GM19099 (cell line): ENCODE results near the gene ZFYVE1.

Experiments used
- POLR2A ChIP-seq: IDR thresholded peaks from 3 replicates; pipeline ENCODE4 v1.6.1; 2011; ENCODE audit warnings: low read depth; ENCODE audit not compliant: insufficient read length; ENCODE audit errors: extremely low read depth

The ZFYVE1 gene

GRCh38 chr14:73026845-73027542, at the start of gene ZFYVE1:
Gene ZFYVE1, minus strand, starts transcription at chr14:73027106. Its CDS starts 2,598 bp downstream, at chr14:73024508.
- TF ChIP-seq POLR2A = peak; percentile 59

- no peak for TF ChIP-seq POLR2A
Measured at GRCh38 chr14:73069585-73069984, 42.7 kb upstream of the ZFYVE1 start.

- no peak for TF ChIP-seq POLR2A
Measured at GRCh38 chr14:73058922-73059673, 32.2 kb upstream of the ZFYVE1 start.

- peak; percentile 99 for TF ChIP-seq POLR2A
Measured at GRCh38 chr14:73058224-73058921, 31.5 kb upstream of the ZFYVE1 start, which contains the start of gene RBM25. Gene RBM25, plus strand, starts transcription at chr14:73058534. Its CDS starts 13,108 bp downstream, at chr14:73071642.

- TF ChIP-seq POLR2A = no peak
Measured at GRCh38 chr14:73057944-73058223, 31.0 kb upstream of the ZFYVE1 start.

- TF ChIP-seq POLR2A = no peak
Measured at GRCh38 chr14:73055251-73055650, 28.3 kb upstream of the ZFYVE1 start.

- TF ChIP-seq POLR2A = no peak
Measured at GRCh38 chr14:73049428-73049827, 22.5 kb upstream of the ZFYVE1 start.

- no peak for TF ChIP-seq POLR2A
Measured at GRCh38 chr14:73047808-73048207, 20.9 kb upstream of the ZFYVE1 start.

GRCh38 chr14:73027984-73028383, 1.1 kb upstream of the ZFYVE1 start:
- no peak for TF ChIP-seq POLR2A

GRCh38 chr14:73027546-73027945, 640 bp upstream of the ZFYVE1 start:
- TF ChIP-seq POLR2A = no peak

- TF ChIP-seq POLR2A = no peak
Measured at GRCh38 chr14:73026243-73026844, 562 bp downstream of the ZFYVE1 start.

- TF ChIP-seq POLR2A = no peak
Measured at GRCh38 chr14:73025544-73025943, 1.4 kb downstream of the ZFYVE1 start.

- TF ChIP-seq POLR2A = no peak
Measured at GRCh38 chr14:73022051-73022450, 4.9 kb downstream of the ZFYVE1 start.

- TF ChIP-seq POLR2A = no peak
Measured at GRCh38 chr14:73014105-73014504, 12.8 kb downstream of the ZFYVE1 start.

- TF ChIP-seq POLR2A = no peak
Measured at GRCh38 chr14:73008501-73008900, 18.4 kb downstream of the ZFYVE1 start.
